Measurements from ENCODE around the gene ACAT2.
"Not testable (repeated sequence)": the region's sequence is repeated elsewhere in the genome, so short reads cannot be mapped to it uniquely, and the experiment has no call there.

Gene ACAT2

GRCh38 chr6:159817951-159818739 lies 56.3 kb downstream of the ACAT2 start:
- no peak for DNase-seq (ENCODE audit: low read depth)
- TF ChIP-seq, protein P1, sequence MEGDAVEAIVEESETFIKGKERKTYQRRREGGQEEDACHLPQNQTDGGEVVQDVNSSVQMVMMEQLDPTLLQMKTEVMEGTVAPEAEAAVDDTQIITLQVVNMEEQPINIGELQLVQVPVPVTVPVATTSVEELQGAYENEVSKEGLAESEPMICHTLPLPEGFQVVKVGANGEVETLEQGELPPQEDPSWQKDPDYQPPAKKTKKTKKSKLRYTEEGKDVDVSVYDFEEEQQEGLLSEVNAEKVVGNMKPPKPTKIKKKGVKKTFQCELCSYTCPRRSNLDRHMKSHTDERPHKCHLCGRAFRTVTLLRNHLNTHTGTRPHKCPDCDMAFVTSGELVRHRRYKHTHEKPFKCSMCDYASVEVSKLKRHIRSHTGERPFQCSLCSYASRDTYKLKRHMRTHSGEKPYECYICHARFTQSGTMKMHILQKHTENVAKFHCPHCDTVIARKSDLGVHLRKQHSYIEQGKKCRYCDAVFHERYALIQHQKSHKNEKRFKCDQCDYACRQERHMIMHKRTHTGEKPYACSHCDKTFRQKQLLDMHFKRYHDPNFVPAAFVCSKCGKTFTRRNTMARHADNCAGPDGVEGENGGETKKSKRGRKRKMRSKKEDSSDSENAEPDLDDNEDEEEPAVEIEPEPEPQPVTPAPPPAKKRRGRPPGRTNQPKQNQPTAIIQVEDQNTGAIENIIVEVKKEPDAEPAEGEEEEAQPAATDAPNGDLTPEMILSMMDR (IDR thresholded peaks at IDR 0.05; ENCODE audit: insufficient read depth, low read depth, low read length, missing control alignments) = no peak
- no peak overlapping the region for H3K4me3 ChIP-seq (ENCODE audit: low read length)

GRCh38 chr6:159819098-159819497 lies 57.3 kb downstream of the ACAT2 start:
- H3K4me3 ChIP-seq (ENCODE audit: low read length) = no peak overlapping the region
- TF ChIP-seq, protein P1 (IDR thresholded peaks at IDR 0.05; ENCODE audit: insufficient read depth, low read depth, low read length, missing control alignments) = no peak
- DNase-seq (ENCODE audit: low read depth) = no peak

- DNase-seq (ENCODE audit: low read depth) = no peak
- H3K4me3 ChIP-seq (ENCODE audit: low read length) = no peak overlapping the region
- TF ChIP-seq, protein P1 (IDR thresholded peaks at IDR 0.05; ENCODE audit: insufficient read depth, low read depth, low read length, missing control alignments) = no peak
Measured at GRCh38 chr6:159819932-159820640, 58.2 kb downstream of the ACAT2 start.

- TF ChIP-seq, protein P1 (IDR thresholded peaks at IDR 0.05; ENCODE audit: insufficient read depth, low read depth, low read length, missing control alignments) = no peak
- no peak overlapping the region for H3K4me3 ChIP-seq (ENCODE audit: low read length)
Measured at GRCh38 chr6:159821122-159821521, 59.3 kb downstream of the ACAT2 start.

GRCh38 chr6:159821726-159822125 lies 59.9 kb downstream of the ACAT2 start:
- TF ChIP-seq, protein P1 (IDR thresholded peaks at IDR 0.05; ENCODE audit: insufficient read depth, low read depth, low read length, missing control alignments) = no peak
- no peak for DNase-seq (ENCODE audit: low read depth)
- no peak overlapping the region for H3K4me3 ChIP-seq (ENCODE audit: low read length)

More at GRCh38 chr6:159821122-159821521, 59.3 kb downstream of the ACAT2 start:
- DNase-seq (ENCODE audit: low read depth) = no peak

- TF ChIP-seq, protein P1 (IDR thresholded peaks at IDR 0.05; ENCODE audit: insufficient read depth, low read depth, low read length, missing control alignments) = no peak
- no peak for DNase-seq (ENCODE audit: low read depth)
- no peak overlapping the region for H3K4me3 ChIP-seq (ENCODE audit: low read length)
Measured at GRCh38 chr6:159823953-159824352, 62.1 kb downstream of the ACAT2 start.

- not testable (repeated sequence) for H3K4me3 ChIP-seq (ENCODE audit: low read length); DNase-seq (ENCODE audit: low read depth)
Measured at GRCh38 chr6:159824690-159825089, 62.8 kb downstream of the ACAT2 start.
